8988T (cell line): ENCODE results near the gene PLEKHG1.

ENCODE experiments used
- DNase-seq: peaks from one replicate; pipeline ENCODE4 v3.0.0; 2011

The PLEKHG1 gene

DNA sequence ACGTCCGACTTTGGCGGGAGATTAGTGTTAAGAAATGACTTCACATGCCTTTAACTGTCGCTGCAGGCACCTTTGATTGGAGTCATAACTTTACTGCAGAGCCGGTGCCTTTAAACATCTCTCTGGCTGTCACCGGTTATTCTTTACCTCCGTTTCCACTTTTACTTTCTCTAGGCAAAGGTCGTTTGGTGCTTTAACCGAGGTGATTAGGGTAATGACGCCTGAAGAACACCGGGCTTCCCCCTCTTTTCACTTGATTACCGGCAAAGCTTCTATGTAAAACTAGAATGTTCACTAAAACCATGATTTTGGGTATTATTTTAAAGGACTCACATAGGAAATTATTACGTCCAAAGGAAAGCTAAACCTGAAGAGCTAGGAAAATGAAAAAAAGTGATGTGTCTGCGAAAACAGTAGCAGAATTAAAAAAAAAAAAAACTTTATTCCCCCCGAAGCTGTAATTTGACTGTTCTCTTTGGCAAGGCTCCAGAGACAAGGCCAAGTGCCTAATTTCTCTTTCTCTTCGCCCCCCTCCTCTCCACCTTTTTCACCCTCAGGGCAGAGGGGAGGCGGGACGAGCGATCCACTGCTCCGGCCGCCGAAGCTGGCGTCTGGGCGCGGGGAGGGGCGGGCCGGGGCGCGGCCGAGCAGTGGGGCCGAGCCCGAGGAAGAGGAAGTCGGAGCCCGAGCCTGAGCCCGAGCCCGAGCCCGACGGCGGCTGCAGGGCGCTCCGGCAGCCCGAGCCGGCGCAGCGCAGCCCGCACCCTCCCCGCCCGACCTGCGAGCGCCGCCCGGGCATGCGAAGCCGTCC is at the start of gene PLEKHG1:
TSS of gene PLEKHG1 (plus strand) at position 687 of the 811 bp plus-strand sequence. CDS start 133,797 bp downstream, outside the sequence.
- DNase-seq = peak; percentile 80

DNA sequence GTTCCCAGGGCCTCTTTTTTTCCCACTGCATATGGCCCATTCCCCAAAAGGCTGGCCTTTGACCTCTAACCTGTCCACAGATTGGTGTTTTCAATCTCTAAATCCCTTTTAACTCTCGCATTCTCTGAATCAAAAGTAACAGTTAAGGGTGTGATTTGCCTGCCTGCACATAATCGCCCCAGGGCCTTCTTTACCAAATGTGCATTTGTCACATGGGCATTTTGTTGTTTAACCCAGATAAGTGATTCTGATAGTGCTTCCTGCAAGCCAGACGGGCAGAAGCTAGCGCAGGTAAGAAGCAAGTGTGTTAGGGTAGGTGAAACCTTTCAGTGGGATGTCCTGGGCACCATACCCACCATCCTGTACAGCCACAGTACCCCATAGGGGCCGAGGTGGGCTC is 49.4 kb upstream of the PLEKHG1 start:
- no peak for DNase-seq

DNA sequence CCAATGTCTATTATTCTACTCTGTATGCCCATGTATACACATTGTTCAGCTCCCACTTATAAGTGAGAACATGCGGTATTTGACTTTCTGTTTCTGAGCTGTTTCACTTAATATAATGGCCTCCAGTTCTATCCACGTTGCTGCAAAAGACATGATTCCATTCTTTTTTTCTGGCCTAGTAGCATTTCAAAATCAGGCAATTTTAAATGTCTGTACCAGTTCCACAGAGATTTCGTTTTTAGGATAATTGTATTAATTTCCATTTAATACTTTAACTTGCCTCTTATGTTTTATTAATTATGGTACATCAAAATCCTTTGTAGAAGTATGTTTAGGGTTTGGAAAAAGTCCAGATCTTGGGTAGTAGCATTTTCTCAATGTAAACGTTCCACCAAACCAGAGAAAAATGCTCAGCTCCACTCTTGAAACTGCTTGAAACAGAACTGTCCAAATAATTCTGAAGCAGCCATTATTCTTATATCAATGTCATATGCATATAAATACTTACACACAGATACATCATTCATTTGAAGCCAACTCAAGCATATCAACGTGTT is 42.6 kb upstream of the PLEKHG1 start:
- DNase-seq = no peak

- no peak for DNase-seq
Measured at GRCh38 chr6:150560004-150560883, 39.4 kb upstream of the PLEKHG1 start.

GRCh38 chr6:150560884-150561219 is 38.8 kb upstream of the PLEKHG1 start:
- DNase-seq = no peak

DNA sequence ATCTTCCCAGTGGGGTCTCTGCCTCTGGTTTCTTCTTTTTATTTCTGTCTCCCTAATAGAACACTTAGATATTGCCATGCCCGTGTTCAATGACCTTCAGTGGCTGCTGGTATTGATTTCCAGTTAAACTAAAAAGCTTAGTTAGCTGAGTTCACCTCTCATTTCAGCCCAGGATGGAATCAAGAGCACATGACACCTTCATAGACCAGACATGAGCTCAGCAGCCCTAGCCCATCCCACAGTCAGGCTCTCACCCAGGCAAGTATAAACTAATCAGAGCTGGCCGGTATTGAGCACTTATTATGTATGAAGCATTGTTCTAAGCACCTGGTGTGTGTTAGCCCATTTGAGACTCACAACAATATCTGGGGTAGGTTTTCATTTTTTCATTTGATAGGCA is 33.7 kb upstream of the PLEKHG1 start:
- no peak for DNase-seq

DNA sequence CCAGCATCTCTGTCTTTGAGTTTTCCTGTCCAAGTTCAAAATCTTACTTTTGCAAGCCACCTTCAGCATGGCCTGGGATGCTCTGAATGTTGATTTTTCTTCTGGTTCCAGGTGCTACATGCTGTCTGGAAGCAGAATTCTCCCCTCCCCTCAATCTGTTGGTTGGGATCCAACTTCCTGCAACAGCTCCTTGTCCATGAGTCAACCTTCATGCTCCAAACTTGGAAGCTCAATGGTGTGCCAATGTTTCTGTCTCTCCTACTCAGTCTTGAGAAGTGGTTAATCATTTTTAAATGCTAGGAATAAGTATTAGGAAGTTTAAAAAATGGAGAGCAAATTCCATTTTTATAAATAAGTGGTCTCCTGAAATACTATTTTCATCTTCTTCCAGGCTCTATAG is 33.2 kb upstream of the PLEKHG1 start:
- DNase-seq = no peak

DNA sequence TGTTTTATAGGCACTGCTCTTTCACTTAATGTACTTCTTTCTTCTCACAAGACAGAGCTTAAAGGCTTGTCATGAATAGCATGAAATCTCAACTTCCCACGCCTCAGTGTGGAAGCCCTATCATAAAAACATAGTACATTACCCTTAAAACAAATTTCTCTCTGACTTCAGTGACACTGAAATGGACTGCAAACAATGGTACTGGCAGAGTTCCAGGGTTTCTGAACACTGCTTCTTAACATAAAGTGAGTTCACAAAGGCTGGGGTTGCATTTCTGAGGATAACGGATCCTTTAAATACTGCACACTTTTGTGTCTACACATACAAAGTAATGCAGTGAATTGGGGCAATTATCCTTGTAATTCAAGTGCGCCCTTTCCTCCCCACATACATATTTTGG is 32.3 kb upstream of the PLEKHG1 start:
- DNase-seq = no peak

GRCh38 chr6:150567823-150568383 is 31.8 kb upstream of the PLEKHG1 start:
- no peak for DNase-seq

- DNase-seq = no peak
Measured at GRCh38 chr6:150568560-150568959, 31.1 kb upstream of the PLEKHG1 start.

DNA sequence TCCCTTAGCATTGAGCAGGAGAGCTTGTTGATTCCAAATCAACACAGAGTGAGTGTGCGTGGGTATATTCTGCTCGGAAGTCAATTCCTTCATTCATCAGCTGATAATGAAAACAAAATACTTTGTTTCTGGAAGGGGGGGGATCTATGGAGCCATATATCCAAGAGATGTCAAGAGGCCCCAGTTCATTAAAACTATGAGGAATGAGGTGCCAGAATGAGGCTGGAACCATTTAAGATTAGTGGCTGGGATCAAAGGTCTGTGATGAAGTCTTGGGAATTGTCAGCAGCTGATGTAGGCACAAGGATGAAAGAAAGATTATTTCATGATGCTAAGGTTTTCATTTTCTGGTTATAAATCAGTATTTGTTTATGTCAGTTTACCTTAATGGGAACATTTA is 30.5 kb upstream of the PLEKHG1 start:
- DNase-seq = no peak

- DNase-seq = no peak
Measured at GRCh38 chr6:150573041-150573681, 26.5 kb upstream of the PLEKHG1 start.

- DNase-seq = no peak
Measured at GRCh38 chr6:150575836-150576235, 23.8 kb upstream of the PLEKHG1 start.

DNA sequence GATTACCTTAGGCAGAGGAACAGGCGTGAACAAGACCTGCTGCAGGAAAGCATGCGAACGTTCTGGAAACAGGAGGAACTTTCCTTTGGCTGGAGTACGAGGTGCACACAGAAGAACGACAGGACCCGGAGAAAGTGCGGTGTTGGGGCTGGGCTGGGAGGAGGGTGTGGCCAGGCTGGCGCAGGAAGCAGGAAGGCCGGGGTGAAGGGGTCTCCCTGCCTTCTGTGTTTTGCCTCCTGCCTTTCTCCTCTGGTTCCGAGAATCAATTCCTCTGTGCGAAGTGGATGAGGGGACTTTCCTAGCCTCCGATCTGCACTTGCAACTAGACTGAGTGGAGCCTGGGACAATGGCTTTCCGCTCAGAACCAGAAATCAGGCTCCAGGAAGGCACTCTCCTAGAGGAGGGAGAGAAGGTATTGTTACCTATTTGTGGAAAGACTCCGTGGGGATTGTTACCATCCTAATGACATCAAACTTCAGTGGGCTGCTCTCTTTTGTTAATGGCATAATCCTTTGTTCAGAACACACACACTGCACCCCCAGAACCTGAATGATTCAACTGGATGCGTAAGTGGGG is 22.9 kb upstream of the PLEKHG1 start:
- no peak for DNase-seq

DNA sequence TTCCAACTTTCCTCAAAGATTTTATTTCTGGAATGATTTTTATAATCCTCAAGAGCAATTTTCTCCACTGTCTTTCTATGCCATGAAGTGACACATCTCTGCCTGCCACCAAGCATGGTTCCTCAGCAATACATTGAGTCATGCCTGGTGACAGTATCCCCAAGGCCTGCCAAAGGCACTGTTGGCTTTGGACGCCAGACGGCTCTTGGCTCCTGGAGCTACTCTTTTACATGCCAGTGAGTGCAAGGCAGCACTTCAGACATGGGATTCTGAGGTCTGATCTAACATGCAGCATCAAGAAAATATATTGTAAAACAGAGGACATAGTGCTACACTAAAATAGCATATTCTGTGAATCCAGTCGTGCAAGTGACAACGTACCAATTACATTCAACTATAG is 20.1 kb upstream of the PLEKHG1 start:
- DNase-seq = no peak

DNA sequence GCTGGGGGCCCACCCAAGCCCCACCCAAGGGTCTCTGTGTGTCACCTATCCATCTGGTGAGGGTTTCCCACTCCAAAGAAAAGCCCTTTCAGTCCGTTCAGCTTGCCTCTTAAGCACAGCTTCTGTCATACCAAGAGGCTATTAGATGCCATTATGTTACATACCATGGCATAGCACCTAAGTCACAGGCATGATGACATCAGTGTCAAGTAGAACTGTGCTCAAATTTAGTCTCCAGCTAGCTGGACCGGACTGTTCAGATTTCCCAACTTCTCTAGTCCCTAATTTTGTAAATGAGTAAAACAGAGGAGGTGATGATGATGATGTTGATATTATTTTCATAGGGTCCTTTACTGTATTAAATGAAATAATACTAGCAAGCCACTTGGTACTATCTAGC is 19.2 kb upstream of the PLEKHG1 start:
- DNase-seq = no peak

DNA sequence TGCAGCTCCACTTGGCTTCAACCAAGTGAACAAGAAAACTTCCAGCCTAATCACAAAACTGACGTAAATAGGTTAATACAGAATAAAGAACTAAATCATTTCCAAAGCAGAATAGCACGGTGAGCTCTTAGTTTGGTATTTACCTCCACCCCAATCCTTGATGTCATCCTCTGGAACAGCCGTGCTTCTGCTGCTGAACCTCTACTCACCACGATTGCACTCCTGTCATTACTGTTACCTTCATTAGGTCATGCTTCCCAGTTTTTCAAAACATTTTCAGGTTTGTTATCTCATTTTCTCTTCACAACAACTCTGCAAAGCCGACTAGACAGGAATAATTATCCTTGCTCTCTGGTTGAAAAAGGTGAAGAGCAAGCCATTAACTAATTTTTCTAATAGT is 15.6 kb upstream of the PLEKHG1 start:
- no peak for DNase-seq

DNA sequence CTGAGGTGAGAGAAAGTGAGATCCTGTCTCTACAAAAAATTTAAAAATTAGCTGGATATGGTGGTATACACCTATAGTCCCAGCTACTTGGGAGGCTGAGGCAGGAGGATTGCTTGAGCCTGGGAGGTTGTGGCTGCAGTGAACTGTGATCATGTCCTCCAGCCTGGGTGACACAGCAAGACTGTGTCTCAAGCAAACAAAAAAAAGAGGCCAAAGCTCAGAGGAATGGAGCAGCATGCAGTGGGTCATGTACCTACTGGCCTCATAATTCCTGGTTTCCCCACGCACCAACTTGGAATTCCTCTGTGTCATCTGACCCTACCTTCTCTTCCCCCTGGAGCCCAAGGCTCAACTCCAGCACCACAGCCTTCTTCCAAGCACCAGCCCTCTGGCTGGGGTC is 15.1 kb upstream of the PLEKHG1 start:
- no peak for DNase-seq

DNA sequence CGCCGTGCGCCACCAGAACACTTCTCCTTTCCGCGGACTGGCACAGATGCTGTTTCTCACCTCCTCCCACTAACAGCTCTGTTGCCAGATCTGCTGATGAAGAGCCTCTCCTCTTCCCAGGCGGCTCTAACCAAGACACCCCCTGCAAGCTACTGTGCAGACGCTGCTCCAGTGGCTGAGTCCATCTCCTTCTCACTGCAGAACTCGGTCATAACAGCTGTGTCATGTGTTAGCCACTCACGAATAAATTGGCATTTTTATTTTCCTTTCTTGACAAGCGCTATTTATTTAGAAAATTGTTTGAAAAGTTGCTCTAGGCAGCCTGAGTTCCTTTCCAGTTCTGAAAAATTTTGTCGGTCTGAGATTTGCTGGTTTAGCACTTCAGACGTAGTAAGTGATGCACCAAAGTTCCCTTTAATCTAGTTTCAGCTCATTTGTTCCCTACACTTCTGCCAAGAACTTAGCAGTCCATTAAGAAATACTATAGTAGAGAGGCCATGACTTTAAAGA is 12.8 kb upstream of the PLEKHG1 start:
- DNase-seq = no peak

- no peak for DNase-seq
Measured at GRCh38 chr6:150587637-150588036, 12.0 kb upstream of the PLEKHG1 start.

DNA sequence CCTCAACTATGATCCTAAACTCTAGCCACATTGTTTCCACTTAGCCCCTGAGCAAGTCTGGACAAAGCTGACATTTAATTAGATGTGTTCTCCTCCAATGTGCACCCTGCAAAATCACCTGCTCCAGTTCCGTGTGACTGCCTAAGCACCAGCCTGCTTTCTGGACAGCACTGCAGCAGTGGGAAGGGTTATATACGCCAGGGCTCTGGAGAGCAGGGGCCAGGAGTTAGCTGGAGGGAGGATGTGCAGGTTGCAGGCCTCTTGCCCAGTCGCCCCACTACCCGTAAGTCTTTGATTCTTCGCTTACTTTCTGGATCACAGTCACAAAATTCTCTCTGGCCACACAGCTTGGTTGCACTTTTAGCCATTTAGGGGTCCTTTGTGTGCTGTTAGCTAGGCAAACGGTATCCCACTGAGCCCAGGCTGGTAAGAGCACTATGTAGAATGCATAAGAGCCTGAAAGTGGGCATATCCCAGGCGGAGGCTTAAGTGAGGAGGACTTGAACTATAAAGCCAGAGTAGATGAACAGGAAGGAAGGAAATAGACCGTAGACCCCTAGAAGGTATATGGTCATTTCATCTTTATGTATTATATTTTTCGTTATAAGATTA is 10.7 kb upstream of the PLEKHG1 start:
- DNase-seq = no peak

DNA sequence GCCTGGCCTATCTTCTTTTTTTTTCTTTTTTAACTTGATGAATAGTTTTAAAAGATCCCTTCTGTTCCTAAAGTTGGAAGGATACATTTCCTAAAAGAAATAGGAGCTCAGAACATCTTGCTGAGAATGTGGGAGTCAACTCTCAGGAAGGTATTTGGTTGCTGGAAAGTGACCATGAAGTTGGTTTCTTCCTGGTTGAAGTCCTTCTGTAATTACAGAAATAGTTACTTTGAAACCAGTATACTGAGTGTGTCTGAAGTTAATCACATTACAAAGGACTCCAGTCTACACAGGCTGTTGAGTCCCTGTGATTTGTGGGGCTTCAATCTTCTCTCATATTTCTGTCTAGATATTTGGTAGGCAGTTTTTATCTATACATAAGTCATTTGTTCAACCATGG is 9.8 kb upstream of the PLEKHG1 start:
- no peak for DNase-seq
